Nucleus accumbens (tissue), 56 donors: Measurements from ENCODE around the gene HNRNPAB.
"Not testable (repeated sequence)": the region's sequence is repeated elsewhere in the genome, so short reads cannot be mapped to it uniquely, and the experiment has no call there.

ENCODE experiments used
- DNase-seq, 56 donors: peaks; one replicate each; lab custom pipeline; 2025; lab: John Stamatoyannopoulos, UW

The HNRNPAB gene

GRCh38 chr5:178196281-178196812 lies 8.0 kb upstream of the HNRNPAB start:
- no peak for DNase-seq

- no peak for DNase-seq
These were observed 7.3 kb upstream of the HNRNPAB start for GRCh38 chr5:178196986-178197385.

GRCh38 chr5:178198151-178198550 lies 6.2 kb upstream of the HNRNPAB start:
- not testable (repeated sequence) for DNase-seq

GRCh38 chr5:178198706-178199105 lies 5.6 kb upstream of the HNRNPAB start:
- DNase-seq = no peak

GRCh38 chr5:178199581-178200434 lies 4.5 kb upstream of the HNRNPAB start:
- no peak for DNase-seq

- no peak for DNase-seq
These were observed 3.0 kb upstream of the HNRNPAB start for GRCh38 chr5:178201221-178201926.

- DNase-seq = no peak
These were observed 2.5 kb upstream of the HNRNPAB start for GRCh38 chr5:178201927-178202235.

GRCh38 chr5:178202541-178202940 lies 1.8 kb upstream of the HNRNPAB start:
- no peak for DNase-seq

- DNase-seq = peak in 1 of 56 donors; percentile 52
These were observed 607 bp upstream of the HNRNPAB start for GRCh38 chr5:178203670-178204181.

- DNase-seq = peak in 42 of 56 donors; percentile 7 to 68 (median 36)
These were observed 809 bp downstream of the HNRNPAB start for GRCh38 chr5:178204935-178205748.

GRCh38 chr5:178205749-178206047 lies 1.4 kb downstream of the HNRNPAB start:
- no peak for DNase-seq

- peak in 1 of 56 donors; percentile 15 for DNase-seq
These were observed 2.1 kb downstream of the HNRNPAB start for GRCh38 chr5:178206166-178207101.

- no peak for DNase-seq
These were observed 3.0 kb downstream of the HNRNPAB start for GRCh38 chr5:178207183-178207916.

- DNase-seq = no peak
These were observed 3.6 kb downstream of the HNRNPAB start for GRCh38 chr5:178207917-178208280.

- DNase-seq = no peak
These were observed 4.4 kb downstream of the HNRNPAB start for GRCh38 chr5:178208540-178209227.

GRCh38 chr5:178209334-178210072 lies 5.2 kb downstream of the HNRNPAB start:
- no peak for DNase-seq

GRCh38 chr5:178210073-178210535 lies 5.8 kb downstream of the HNRNPAB start:
- DNase-seq = no peak

GRCh38 chr5:178210686-178211085 lies 6.4 kb downstream of the HNRNPAB start:
- DNase-seq = no peak
